Muscle of arm (tissue), 12 donors: ENCODE results near the gene PGGHG. TPM values are rescaled to one million over a fixed set of nuclear protein-coding genes. Genes with fewer than 3 reads are reported as not detected.
"Not testable (repeated sequence)": the region's sequence is repeated elsewhere in the genome, so short reads cannot be mapped to it uniquely, and the experiment has no call there.

Source experiments
- DNase-seq: peaks from one replicate; pipeline ENCODE4 v3.0.0-alpha.2; 2013
- polyA plus RNA-seq, 12 donors: library from polyadenylated mRNA; unstranded; fragments of 120-200 nt; gene quantifications; one replicate each; pipeline ENCODE4 v1.2.1, GENCODE V29; 2013; ENCODE audit not compliant: insufficient read length in 12 of 12

Gene PGGHG
- polyA plus RNA-seq, 12 donors = 5.6 to 14.9 (median 9.0) TPM; not detected in 1

GRCh38 chr11:284105-285020 is 4.6 kb upstream of the PGGHG start:
- DNase-seq = no peak

- DNase-seq = no peak
Observed at GRCh38 chr11:285021-285893, 3.7 kb upstream of the PGGHG start.

GRCh38 chr11:285894-286220 is 3.1 kb upstream of the PGGHG start:
- DNase-seq = no peak

- DNase-seq = not testable (repeated sequence)
Observed at GRCh38 chr11:286977-287820, 1.7 kb upstream of the PGGHG start.

- DNase-seq = no peak
Observed at GRCh38 chr11:287821-288477, 977 bp upstream of the PGGHG start.

GRCh38 chr11:289398-289711 is 429 bp downstream of the PGGHG start:
- DNase-seq = no peak

GRCh38 chr11:289712-290620 is 1.0 kb downstream of the PGGHG start:
- no peak for DNase-seq

- DNase-seq = no peak
Observed at GRCh38 chr11:290621-291231, 1.8 kb downstream of the PGGHG start.

GRCh38 chr11:291281-292210 is 2.6 kb downstream of the PGGHG start:
- DNase-seq = no peak

GRCh38 chr11:292211-293121 is 3.5 kb downstream of the PGGHG start:
- no peak for DNase-seq

- no peak for DNase-seq
Observed at GRCh38 chr11:293271-293851, 4.4 kb downstream of the PGGHG start.

- DNase-seq = no peak
Observed at GRCh38 chr11:293852-294661, 5.1 kb downstream of the PGGHG start.

GRCh38 chr11:294780-295179 is 5.9 kb downstream of the PGGHG start:
- DNase-seq = no peak

GRCh38 chr11:295351-296170 is 6.6 kb downstream of the PGGHG start:
- DNase-seq = no peak
